ENCODE results near the gene C9orf153.

The C9orf153 gene

DNA sequence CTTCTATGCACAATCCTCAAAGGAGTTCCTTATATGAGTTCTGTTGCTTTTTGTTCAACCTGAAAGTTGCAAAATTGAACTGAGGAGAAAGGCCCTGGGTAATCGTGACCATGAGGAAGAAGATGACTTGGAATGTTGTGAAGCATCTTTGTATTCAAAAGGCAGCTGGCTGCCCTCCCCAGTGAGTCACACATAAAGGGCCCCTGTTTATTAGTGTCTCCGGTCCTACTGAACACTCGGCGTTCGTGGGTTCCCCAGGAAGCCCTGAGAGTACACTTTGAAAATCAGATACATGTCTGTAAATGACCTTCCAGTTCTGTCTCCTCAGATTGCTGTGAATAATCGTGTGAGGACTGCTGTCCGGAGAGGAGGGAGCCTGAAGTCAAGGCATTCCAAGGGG lies 73.6 kb downstream of the C9orf153 start:
- no peak for DNase-seq

DNA sequence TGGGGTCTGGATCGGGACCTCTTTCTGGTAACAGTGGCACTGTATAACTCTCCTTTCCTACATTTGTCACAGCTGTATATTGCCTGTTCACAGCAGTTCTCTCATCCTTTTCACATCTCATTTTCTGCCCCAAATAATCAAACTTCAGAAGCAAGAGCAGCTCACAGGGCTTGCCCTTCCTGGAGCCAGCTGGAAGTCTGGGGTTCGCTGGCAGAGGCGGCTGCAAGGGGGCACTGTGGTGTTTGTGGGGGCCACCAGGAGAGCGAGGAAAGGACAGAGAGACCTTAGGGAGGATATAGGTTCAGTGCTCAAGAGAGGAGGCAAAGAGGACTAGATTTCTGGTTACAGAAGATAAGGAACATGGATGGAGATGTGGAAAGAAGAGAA lies 75.3 kb downstream of the C9orf153 start:
- DNase-seq, result no peak

DNA sequence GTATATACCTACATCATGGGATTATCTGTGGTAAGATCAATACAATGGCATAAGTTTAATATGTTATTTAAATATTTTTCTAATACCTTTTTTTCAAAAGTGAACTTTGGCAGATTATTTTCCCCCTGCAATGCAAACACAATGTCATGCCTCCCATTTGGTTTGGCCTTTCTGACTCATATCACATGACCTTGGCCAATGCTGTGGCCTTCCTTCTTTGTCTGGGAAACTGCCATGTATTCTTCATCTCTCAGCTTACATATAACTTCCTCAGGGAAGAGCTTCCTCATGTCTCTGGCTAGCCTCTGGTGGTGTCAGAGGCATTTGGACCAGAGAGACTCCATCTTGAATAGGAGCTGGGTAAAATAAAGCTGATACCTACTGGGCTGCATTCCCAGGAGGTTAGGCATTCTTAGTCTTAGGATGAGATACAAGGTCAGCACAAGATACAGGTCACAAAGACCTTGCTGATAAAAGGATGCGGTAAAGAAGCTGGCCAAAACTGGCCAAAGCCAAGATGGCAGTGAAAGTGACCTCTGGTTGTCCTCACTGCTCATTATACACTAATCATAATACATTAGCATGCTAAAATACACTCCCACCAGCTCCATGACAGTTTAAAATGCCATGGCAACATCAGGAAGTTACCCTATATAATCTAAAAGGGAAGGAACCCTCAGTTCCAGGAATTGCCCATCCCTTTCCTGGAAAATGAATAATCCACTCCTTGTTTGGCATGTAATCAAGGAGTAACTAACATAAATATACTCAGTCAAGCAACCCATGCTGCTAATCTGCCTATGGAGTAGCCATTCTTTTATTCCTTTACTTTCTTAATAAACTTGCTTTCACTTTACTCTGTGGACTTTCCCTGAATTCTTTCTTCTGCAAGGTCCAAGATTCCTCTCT lies 76.0 kb downstream of the C9orf153 start:
- DNase-seq, result no peak

DNA sequence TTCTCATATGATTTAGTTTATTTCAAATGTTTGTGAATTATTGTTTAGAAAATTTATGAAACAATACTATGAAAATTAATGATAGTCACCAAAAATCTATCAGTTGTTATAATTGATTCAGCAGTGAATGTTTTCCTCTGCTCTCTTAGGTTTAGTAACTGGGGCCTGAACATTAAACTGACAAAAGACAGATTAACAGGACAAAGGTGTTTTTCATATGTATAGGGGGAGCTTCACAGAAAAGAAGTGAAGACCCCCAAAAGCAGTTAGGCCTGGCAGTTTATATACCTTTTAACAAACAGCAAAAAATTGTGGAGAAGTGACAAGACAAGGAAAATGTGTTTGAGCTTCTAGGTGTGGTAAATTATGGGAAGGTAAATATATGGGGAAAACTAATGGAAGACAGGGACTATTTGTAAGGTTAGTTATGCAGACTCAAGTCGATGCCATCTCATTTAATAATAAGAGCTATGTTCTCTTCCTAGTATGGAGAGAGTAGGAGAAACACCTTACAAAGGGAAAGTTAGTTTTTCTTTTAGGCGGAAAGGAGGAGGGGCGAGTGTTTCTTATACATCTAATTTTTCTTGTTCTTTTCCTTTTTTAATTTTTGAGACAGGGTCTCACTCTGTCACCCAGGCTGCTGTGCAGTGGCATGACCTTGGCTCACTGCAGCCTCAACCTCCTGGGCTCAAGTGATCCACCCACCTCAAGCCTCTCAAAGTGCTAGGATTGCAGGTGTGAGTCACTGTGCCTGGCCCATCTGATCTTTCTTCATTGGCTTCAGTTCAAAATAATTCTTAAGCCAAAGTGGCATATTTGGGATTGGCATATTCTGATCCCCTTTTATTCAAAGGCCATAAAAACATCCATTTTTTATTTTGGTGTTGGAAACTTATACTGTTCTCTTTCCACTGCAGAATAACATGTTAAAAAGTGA lies 77.8 kb downstream of the C9orf153 start:
- DNase-seq, result no peak

DNA sequence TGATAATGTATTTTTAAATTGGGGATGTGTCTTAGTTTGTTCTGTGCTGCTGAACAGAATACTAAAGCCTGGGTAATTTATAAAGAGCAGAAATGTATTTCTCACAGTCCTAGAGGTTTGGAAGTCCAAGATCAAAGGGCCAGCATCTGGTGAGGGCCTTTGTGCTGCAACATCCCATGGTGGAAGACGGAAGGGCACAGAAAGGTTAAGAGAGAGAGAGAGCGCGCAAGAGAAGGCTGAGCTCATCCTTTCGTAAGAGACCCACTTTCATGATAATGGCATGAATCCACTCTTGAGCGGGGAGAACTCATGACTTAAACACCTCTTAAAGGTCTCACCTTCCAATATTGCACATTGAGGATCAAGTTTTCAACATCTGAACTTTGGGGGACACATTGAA lies 81.0 kb downstream of the C9orf153 start:
- DNase-seq, result no peak

DNA sequence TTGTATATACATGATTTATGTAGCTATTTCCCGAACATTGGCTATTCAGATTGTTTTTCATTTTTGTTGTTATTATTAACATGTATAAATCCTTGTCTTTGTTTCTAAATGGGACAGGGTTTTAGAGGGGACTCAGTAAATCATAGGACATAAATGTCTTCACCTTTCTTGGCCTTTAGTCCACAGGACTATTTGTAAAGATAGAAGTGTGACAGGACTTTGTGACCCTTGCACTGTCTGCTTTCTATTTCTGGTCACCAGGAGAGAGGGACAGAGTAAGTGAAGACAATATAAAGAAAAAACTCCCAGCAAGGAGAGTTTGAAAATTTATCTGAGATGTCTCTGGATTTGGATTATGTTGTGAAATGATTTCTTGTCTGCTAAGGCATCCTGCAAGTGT lies 81.5 kb downstream of the C9orf153 start:
- no peak for DNase-seq

DNA sequence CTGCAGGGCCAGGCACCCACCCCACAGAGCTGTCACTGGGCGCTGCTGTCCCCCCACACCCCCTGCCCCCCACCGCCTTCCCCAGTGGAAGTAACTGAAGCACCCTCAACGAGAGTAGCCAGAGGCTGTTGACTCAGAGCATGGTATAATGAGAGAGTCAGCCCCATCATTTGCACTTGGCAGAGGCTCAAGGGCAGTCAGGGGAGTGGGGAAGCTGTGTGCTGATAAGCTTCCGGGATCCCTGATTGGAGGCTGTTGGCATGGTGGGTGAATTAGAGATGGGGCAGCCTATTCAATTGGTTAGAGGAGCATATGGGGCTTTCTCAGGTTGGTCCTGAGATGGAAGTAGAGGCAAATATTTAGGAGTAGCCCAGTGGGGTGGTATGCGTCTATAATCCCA lies 83.0 kb downstream of the C9orf153 start:
- no peak for DNase-seq

DNA sequence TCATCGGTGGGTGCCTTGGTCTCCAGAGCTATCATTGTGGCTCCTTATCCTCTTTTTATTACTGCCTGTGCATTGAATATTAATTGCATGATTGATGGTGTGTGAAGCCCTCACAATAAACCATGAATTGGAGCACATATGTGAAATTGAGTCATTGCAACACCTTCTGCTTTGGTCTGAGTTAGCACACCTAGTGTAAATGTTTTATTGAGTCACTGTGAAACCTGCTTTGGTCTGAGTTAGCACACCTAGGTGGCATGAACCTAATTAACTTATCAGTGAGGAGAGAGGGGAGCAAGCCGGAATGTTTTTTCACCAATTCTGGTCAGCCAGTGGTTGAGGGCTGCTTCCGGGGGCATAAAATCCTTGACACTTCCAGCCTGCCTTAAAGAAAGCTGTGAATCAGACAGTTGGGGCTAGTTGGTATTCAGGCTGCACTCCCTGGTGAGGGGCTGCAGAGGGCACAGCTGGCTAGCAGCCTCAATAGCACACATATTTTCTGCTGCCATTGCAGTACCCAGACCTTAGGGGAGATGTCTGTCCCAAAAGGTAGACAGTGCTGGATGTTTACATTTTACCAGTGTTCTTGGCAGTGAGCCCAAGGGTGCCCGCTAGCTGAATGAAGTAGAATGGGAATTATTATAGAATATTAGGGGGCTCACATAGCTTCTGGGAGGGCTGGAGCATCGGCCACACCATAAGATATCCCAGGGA lies 83.6 kb downstream of the C9orf153 start:
- no peak for DNase-seq

DNA sequence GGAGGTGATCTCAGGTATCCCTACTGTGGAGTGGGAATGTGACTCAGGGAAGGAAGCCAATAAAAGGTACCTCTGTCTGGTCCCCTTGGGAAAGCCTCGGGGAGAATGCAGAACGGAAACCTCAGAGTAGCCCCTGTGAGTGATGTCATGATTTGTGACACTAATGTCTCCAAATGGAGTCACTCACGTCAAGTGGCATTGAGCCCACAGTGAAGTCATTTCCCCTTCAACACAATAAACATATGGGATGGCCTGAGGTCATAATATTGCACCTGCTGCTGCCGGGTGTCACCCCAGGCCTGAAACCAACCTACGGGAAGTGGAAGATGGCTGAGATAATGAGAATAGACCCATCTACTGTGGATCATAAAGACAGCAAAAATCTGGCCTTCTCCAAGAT lies 84.2 kb downstream of the C9orf153 start:
- no peak for DNase-seq

All from NCI-H187 (cell line).